Fibroblast of skin of scalp (primary cell): ENCODE results near the gene RBPMS2.

Experiments used
- DNase-seq: peaks from one replicate; pipeline ENCODE4 v3.0.0-alpha.2; 2013

The RBPMS2 gene

GRCh38 chr15:64690578-64691296 lies 84.7 kb downstream of the RBPMS2 start:
- DNase-seq = no peak

- DNase-seq = no peak
Measured at GRCh38 chr15:64690008-64690407, 85.4 kb downstream of the RBPMS2 start.
